ENCODE measurements around the gene NAGK.
"Not testable (repeated sequence)": the region's sequence is repeated elsewhere in the genome, so short reads cannot be mapped to it uniquely, and the experiment has no call there.

The NAGK gene

DNA sequence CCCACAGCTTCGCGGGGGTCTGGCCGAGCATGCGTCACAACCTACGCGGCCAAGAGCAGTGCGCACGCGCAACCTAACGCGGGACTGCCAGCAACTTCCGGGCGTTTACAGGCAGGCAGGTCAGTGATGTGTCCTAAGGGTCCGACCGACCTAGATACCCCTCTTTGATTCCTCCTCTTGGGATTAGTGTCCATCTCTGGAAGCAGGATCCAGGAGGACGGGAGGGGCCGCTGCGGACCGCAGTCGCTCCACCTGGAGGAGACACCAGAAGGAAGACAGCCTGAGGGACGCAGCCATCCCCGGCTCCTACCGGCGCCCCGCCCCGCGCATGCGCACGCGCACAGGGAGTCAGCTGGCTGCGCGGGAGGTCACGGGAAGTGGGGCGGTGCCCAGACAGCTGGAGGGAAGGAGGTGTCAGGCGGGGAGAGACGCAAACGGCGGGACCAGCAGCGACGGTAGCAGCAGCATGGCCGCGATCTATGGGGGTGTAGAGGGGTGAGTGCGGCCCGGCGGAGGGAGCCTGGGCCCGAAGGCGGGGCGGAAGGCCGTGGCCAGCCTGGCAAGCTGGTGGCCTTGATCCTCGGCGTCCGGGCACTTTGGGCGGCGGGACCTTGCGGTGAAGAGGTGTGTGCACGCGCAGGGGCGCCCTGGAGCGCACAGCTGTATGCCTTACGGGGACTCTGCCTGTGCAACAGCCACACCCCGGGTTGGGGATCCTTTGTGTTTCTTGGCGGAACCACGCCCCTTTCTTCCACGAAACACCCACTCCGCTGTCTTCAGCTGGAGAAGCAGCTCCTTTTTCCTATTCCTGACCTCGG, at the start of gene NAGK:
TSS of gene NAGK (plus strand) at position 431 of the 818 bp plus-strand sequence. CDS start at position 467, 36 bp downstream.
- peak; percentile 87 to 91 for DNase-seq

DNA sequence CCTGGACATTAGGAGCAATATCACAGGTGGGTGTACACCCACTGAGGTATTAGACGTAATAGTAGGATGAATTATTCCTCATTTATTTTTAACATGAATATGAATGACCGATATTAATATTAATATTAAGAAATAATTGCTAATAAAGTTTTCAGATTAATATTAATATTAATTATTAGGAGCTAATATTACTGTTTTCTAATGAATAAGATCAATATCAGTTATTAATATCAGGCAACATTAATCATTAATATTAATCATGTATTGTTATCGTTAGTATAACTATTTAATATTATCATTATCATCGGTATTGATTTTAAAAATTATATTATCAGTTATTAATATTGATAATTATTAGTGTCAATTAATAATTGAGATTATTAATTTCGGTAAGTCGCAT, 48.5 kb upstream of the NAGK start:
- DNase-seq = not testable (repeated sequence)

DNA sequence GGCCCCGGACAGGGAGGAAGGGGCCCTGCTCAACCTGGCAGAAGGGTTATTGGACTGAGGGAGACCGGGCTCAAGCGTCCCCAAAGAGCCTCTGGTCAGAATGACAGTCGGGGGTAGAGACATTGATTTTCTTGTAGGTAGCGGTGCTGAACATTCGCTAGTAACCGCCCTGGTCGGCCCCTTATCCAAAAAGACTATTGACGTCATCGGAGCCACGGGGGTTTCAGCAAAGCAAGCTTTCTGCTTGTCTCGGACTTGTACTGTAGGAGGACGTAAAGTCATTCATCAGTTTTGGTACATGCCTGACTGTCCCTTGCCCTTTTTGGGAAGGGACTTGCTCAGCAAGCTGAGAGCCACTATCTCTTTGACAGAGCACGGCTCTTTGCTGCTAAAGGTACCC, 47.1 kb upstream of the NAGK start:
- not testable (repeated sequence) for DNase-seq

DNA sequence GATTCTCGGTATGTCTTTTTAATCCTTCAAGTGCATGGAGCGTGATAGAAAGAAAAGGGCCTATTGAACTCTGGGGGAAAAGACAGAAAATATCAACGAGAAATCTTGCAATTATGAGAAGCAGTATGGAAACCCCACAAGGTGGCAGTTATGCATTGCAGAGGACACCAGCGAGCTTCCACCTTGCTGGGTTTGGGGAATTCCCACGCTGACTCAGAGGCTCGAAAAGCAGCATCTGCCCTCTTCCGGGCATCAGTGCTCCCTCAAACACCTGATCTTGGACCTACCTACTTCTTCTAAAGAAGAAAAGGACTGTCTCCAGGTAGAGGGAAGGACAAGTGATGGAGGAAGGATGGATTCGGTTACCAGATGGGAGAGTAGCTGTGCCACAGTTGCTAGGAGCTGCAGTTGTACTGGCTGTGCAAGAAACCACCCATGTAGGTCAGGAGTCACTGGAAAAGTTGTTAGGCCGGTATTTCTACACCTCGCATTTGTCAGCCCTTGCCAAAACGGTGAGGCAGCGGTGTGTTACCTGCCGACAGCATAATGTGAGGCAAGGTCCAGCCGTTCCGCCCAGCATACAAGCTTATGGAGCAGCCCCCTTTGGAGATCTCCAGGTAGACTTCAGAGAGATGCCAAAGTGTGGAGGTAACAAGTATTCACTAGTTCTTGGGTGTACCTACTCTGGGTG, 44.8 kb upstream of the NAGK start:
- DNase-seq = not testable (repeated sequence)

DNA sequence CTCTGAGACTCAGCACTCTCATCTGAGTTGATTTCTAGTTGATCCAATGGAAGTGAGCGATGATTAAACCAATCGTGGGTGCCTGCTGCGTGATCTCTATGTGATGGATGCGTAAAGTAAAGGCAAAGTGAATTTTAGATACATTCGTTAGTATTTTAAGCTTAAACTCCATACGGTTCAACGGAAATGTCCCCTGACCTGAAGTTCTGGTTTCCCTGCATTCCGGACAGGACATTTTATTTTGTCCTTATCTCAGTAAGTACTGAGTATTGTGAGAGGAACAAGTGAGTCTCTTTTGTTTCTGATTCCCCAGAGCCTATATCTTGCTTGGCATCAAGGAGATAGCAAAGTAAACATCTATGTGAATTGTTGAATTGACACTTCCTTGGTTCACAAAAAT, 32.2 kb upstream of the NAGK start:
- DNase-seq = not testable (repeated sequence)

DNA sequence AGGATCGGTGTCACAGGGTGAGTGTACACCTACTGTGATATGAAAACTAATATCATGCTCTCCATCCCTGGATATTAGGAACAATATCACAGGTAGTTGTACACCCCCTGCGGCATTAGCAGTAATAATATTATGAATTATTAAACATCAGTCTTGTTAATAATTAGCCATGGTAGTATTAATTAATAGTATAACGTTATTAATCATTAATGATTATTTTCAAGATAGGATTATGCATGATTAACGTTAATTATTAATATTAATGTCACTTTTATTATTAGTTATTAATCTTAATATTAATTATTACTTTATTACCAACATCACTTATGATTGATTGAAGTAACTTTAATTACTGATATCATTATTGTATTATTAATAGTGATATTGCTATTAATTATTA, 26.2 kb upstream of the NAGK start:
- DNase-seq = no peak

DNA sequence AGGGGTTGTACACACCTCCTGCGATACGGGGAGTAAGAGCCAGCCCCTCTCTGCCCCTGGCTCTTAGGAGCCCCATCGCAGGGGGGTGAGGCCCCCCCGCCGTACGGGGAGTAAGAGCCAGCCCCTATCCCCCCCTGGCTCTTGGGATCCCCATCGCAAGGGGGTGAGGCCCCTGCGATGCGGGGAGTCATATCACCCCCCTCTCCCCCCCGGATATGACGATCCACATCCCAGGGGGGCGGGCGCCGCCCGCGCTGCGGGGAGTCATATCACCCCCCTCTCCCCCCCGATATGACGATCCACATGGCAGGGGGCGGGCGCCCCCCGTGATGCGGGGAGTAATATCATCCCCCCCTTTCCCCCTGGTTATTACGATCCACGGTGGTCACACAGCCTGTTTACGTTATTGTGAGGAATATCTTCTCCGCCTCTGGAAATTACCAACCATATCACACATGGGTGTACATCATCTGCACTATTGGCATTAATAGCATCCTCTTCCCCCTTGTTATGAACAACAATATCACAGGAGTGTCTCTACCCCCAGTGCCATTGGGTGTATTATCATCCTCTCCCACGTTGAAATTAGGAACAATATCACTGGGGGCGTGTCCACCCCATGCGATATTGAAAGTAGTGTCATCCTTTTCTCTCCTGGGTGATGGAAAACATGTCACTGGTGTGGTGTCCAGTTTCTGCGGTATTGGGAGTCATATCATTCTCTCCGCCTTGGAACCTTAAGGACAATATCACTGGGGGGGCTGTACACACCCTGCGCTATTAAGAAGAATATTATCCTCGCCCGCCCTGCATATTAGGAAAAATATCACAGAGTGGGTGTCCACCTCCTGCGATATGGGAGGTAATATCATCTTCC, 24.7 kb upstream of the NAGK start:
- DNase-seq = no peak

DNA sequence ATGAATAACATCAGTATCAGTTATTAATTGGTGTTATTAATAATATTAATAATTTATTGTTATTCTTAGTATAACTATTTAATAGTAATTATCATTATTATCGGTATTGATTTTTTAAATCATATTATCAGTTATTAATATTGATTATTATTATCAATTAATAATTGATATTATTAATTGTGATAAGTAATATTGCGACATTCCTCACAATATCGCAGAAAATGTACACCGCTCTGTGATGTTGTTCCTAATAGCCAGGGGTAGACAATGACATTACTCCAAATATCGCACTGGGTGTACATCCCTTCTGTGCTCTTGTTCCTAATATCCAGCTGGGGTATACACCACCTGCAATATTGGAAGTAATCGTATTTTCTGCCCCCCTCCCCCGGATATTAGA, 23.3 kb upstream of the NAGK start:
- no peak for DNase-seq

DNA sequence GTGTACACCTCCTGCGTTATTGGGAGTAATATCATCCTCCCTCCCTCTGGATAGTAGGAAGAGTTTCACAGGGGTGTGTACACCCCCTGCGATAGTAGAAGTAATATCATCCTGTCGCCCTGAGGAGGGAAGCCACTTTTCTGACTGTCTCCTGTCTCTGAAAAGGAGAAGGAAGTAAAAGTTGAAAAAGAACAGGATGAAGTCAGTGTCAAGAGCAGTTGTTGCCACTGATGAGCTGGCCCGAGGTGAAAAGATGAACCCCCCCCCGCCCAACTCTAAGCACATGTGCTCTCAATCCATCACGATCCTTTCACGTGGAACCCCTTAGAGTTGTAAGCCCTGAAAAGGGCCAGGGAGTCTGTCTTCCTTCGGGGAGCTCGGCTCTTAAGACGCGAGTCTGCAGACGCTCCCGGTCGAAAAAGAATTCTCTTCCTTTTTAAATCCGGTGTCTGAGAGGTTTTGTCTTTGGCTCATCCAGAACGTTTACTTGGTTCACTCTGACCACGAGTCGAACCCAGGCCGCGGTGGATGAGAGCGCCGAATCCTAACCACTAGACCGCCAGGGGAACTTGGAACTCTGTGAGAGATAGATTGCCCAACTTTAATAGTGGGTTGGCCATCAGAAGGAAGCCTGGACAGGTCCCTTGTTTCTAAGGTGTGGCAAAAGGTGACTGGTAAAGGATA, 22.4 kb upstream of the NAGK start:
- peak; percentile 52 to 53 for DNase-seq

DNA sequence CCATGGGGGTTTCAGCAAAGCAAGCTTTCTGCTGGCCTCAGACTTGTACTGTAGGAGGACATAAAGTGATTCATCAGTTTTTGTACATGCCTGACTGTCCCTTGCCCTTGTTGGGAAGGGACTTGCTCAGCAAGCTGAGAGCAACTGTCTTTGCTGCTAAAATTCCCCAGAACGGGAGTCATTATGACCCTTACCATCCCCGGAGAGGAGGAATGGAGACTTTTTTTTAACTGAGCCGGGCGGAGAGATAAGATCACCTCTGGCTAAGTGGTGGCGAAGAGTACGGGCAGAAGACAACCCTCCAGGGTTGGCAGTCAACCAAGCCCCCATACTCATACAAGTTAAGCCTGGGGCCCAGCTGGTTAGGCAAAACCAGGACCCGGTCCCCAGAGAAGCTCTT, 20.4 kb upstream of the NAGK start:
- no peak for DNase-seq

DNA sequence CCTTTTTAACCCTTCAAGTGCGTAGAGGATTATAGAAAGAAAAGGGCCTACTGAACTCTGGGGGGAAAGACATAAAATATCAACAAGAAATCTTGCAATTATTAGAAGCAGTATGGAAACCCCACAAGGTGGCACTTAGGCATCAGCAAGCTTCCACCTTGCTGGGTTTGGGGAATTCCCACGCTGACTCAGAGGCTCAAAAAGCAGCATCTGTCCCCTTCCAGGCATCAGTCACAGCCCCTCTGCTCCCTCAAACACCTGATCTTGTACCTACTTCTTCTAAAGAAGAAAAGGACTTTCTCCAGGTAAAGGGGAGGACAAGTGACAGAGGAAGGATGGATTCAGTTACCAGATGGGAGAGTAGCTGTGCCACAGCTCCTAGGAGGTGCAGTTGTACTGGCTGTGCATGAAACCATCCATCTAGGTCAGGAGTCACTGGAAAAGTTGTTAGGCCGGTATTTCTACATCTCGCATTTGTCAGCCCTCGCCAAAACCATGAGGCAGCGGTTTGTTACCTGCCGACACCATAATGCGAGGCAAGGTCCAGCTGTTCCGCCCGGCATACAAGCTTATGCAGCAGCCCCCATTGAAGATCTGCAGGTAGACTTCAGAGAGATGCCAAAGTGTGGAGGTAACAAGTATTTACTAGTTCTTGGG, 18.6 kb upstream of the NAGK start:
- DNase-seq = not testable (repeated sequence)

DNA sequence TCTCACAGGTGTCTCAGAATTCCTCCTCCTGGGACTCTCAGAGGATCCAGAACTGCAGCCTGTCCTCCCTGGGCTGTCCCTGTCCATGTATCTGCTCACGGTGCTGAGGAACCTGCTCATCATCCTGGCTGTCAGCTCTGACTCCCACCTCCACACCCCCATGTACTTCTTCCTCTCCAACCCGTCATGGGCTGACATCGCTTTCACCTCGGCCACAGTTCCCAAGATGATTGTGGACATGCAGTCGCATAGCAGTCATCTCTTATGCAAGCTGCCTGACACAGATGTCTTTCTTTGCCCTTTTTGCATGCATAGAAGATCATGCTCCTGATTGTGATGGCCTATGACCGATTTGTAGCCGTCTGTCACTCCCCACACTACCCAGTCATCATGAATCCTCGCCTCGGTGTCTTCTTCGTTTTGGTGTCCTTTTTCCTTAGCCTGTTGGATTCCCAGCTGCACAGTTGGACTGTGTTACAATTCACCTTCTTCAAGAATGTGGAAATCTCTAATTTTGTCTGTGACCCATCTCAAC, 13.2 kb upstream of the NAGK start:
- not testable (repeated sequence) for DNase-seq

DNA sequence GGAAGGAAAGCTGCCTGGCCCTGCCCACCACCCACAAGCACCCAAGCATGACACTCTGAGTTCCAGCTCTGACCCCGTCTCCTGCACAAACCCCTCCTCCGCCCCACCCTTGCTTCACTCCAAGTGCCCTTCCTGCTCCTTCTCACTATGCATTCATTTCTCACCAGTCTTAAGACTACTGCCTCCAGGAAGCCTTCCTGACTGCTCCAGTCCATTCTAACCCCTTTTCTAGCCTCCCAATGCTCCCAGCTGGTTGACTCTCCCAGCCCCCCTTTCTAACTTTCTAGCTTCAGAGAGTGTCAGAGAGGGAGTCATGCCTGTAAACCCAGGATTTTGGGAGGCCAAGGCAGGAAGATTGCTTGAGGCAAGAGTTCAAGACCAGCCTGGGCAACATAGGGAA, 8.2 kb upstream of the NAGK start:
- no peak for DNase-seq

DNA sequence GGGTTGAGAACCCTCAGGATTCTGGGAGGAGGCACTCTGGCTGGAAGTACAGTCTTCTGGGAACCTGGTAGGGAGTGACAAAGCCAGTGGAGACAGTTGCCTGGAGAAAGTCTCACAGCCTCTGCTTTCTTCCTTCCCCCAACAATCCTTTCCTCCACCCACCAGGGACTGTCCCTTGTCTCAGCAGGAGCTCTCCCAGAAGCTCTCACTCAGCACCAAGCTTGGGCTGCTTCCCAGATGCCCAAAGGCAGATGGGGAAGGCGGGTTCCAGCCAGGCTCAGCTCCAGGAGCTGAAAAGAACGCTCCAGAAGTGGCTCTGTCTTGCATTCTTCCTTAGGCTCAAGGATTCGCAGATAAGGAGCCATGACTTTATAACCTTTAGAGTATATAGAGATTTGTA, 7.6 kb upstream of the NAGK start:
- no peak for DNase-seq

DNA sequence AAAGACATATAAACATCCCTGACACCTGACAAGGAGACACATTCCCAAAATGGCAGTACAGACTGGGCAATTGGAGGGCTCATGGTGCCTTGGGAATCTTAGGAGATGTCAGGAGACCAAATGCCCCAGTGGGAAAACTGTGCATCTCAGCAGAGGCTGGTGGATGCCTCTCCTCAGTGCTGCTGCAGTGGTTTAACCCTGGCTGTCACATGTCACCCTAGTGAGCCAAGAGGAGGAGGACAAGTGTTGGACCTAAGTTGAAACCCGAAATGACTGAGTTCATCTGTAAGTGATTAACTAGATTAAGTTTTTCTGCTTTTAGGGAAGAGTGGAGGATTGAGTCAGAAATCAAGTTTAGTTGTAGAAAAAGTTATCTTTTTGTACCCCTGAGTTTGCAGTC, 5.2 kb upstream of the NAGK start:
- DNase-seq = no peak

DNA sequence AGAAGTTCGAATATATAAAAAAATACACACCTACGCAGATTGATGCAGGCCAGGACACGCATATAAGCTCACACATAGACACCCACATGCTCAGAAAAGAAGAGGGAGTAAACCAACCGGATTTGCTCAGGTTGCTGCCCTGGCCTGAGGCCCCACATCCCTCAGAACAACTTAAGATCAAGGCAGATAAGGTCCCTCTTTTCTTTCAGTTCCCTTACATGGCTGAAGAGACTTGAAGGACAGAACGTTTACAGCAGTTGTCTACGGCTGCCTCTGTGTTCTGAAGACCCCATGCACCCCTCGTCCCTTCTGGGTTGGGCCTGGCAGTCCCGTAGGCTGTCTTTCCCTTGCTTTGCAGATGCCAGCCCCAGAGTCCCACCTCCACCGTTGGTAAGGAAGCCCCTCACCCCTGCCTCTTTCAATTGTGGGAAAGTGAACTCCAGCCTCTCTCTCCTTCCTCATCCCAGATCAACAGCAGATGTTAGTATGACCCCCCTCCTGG, 4.3 kb upstream of the NAGK start:
- DNase-seq = no peak

DNA sequence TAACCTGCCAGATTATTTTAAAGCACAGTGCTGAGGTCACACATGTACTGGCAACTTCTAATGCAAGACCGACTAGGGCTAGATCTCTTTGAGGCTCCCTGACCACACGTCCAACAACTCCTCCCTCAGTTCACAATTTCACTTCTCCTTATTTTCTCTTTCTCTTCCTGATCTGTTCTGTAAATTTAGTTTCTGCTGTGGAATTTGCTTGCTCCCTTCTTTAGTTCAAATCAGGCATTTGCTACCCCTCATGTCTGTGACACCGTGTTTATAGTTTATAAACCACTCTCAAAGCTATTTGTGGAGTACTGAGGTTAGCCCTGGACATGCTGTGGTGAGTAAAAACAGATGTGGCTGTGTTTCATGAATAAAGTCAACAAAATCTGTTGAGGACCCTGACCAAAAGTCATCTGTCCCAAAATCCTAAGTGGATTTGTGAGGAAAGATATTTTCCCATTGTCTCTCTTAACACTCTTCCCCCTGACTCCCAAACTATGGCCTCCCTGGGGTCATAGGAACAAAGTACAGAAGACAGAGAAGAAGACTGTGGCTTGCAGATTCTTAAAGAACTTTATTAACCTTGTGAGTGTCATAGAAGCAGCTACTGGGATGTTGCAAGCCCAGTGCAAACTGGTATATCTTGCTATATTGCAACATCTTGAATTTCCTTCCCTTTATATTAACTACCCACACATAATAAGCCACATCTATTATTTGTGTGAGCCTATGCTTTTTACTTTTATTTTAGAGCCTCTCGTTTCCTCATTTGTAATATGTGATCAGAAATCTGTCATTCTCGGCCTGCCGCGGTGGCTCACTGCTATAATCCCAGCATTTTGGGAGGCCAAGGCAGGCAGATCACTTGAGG, 3.5 kb upstream of the NAGK start:
- DNase-seq = peak; percentile 96 to 98

DNA sequence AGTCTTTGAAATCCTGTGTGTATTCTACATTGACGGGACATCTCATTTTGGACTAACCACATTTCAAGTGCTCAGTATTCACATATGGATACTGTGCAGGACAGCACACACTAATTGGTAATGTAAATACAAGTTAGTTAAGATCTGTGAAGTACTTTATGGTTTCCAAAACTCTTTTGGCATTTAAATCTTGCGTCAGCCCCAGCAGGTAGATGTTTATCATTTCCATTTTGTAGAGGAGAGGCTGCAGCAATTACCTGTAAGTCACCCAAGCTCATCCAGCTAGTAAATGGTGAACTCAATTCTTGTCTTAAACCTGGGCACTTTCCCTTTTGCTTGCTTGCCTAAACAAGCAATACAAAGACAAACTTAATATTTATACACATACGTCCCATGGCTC, 1.6 kb upstream of the NAGK start:
- no peak for DNase-seq

DNA sequence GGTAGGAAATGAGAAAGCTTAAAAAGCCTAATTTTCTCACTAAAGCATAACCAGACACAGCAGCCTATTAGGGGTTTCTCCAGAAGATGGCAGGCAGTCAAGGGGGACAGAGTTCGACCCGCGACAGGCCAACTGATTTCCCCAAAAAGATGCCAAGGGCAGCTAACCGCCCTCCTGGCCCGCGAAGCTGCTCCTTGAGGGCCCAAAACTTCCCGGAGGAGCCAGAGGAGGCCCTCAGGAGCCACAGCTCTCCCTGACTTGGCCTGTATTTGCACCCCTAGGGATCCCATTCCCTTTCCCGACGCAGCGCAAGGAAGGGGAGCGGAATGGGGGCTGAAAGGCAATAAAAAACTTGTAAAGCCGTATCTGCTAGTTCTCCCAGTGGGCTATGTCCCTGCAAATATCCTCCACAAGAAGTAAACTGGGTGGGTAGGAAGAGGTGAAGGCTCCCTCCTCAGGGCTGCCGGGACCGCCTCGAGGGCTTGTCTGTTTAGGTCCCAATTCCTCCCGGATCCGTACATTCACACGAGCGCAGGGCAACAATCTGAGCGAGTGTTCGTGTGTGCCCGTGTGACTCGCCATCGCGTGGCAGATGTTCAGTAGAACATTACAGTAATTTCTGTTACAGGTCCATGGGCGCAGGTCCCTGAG, 756 bp upstream of the NAGK start:
- DNase-seq = no peak

DNA sequence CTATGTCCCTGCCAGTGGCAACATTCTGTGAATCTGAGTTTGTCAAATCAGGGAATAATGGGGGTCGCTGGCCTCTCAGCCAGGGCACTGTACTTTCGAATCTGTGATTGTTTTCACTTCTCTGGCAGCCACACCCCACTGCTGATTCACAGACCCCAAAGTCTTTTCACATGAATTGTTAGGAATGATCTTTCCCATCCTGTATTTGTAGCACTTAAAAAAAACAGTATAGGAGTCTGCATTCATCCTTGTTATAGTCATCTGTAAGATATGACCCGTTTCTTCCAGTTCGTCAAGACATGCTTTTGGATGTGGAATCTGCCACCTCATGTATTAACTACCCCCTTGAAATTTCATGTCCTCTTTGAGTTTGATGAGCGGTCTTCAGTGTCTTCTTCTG, 928 bp downstream of the NAGK start:
- no peak for DNase-seq
